Gastrocnemius medialis (tissue), 4 donors: Measurements from ENCODE around the gene MAST4.

Experiments
- CTCF ChIP-seq, 5 experiments: fragments of 450-650 bp in 3 of 5; fragments of 200-600 bp in 2 of 5; sonication (generic) in 2 of 5; IDR thresholded peaks in 4 of 5; conservative IDR thresholded peaks in 1 of 5; 1 replicate in 4 of 5; 2 replicates in 1 of 5; pipeline ENCODE4 v1.5.1; 2016 to 2019; ENCODE audit warnings: antibody characterized with exemption in 5 of 5, mild to moderate bottlenecking in 3 of 5, moderate library complexity in 3 of 5
- POLR2A ChIP-seq, 2 donors: fragments of 450-650 bp; IDR thresholded peaks; one replicate each; pipeline ENCODE4 v1.6.1; 2017; ENCODE audit warnings: antibody characterized with exemption in 2 of 2, mild to moderate bottlenecking in 2 of 2, moderate library complexity in 2 of 2

- no peak for TF ChIP-seq CTCF (IDR thresholded peaks at IDR 0.05 in 4 of 5, conservative IDR thresholded peaks at IDR 0.05 in 1 of 5)
- no peak for TF ChIP-seq POLR2A (IDR thresholded peaks at IDR 0.05)
Observed at GRCh38 chr5:66959653-66960052, 363.5 kb downstream of the MAST4 start.
